ENCODE data around the gene CCT7.

GRCh38 chr2:73263540-73264331 is 29.6 kb downstream of the CCT7 start:
- TF ChIP-seq, protein P1, sequence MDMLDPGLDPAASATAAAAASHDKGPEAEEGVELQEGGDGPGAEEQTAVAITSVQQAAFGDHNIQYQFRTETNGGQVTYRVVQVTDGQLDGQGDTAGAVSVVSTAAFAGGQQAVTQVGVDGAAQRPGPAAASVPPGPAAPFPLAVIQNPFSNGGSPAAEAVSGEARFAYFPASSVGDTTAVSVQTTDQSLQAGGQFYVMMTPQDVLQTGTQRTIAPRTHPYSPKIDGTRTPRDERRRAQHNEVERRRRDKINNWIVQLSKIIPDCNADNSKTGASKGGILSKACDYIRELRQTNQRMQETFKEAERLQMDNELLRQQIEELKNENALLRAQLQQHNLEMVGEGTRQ (IDR thresholded peaks at IDR 0.05): no peak
- TF ChIP-seq REST (IDR thresholded peaks at IDR 0.05) (no peak), EP300 (IDR thresholded peaks at IDR 0.05) (no peak), RCOR1 (IDR thresholded peaks at IDR 0.05; ENCODE audit: low read depth, low read length) (no peak), POLR2A (IDR thresholded peaks at IDR 0.05; ENCODE audit: low read length) (no peak), TFCP2L1 (CRISPR knock-in tag; IDR thresholded peaks at IDR 0.05) (no peak), TP53 (CRISPR knock-in tag; IDR thresholded peaks at IDR 0.05) (no peak), ELK1 (IDR thresholded peaks at IDR 0.05; ENCODE audit: low read depth, low read length) (no peak), MAX (IDR thresholded peaks at IDR 0.05) (no peak), NR3C1 (IDR thresholded peaks at IDR 0.05) (no peak), GATA3 (IDR thresholded peaks at IDR 0.05; ENCODE audit: borderline replicate concordance) (no peak), ZNF302 (CRISPR knock-in tag; IDR thresholded peaks at IDR 0.05) (no peak)
- TF ChIP-seq, protein P2, sequence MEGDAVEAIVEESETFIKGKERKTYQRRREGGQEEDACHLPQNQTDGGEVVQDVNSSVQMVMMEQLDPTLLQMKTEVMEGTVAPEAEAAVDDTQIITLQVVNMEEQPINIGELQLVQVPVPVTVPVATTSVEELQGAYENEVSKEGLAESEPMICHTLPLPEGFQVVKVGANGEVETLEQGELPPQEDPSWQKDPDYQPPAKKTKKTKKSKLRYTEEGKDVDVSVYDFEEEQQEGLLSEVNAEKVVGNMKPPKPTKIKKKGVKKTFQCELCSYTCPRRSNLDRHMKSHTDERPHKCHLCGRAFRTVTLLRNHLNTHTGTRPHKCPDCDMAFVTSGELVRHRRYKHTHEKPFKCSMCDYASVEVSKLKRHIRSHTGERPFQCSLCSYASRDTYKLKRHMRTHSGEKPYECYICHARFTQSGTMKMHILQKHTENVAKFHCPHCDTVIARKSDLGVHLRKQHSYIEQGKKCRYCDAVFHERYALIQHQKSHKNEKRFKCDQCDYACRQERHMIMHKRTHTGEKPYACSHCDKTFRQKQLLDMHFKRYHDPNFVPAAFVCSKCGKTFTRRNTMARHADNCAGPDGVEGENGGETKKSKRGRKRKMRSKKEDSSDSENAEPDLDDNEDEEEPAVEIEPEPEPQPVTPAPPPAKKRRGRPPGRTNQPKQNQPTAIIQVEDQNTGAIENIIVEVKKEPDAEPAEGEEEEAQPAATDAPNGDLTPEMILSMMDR (IDR thresholded peaks at IDR 0.05): no peak
